ENCODE results near the gene DNAJC1.
A peak's percentile ranks its signal among the peaks of the same experiment; 100 is the strongest.
"Not testable (repeated sequence)": the region's sequence is repeated elsewhere in the genome, so short reads cannot be mapped to it uniquely, and the experiment has no call there.

The DNAJC1 gene

GRCh38 chr10:22003177-22003963 is at the start of gene DNAJC1:
DNAJC1 (minus strand) TSS chr10:22003730; CDS start chr10:22003434, 296 bp downstream.
- DNase-seq (ENCODE audit: low spot score) = peak; percentile 94

GRCh38 chr10:22053048-22053447 is 49.5 kb upstream of the DNAJC1 start:
- DNase-seq (ENCODE audit: low spot score) = no peak

GRCh38 chr10:22049635-22050034 is 46.1 kb upstream of the DNAJC1 start:
- DNase-seq (ENCODE audit: low spot score) = no peak

- no peak for DNase-seq (ENCODE audit: low spot score)
Measured at GRCh38 chr10:22047812-22048211, 44.3 kb upstream of the DNAJC1 start.

GRCh38 chr10:22043327-22043633 is 39.8 kb upstream of the DNAJC1 start:
- no peak for DNase-seq (ENCODE audit: low spot score)

GRCh38 chr10:22042557-22043326 is 39.2 kb upstream of the DNAJC1 start:
- no peak for DNase-seq (ENCODE audit: low spot score)

GRCh38 chr10:22034333-22034732 is 30.8 kb upstream of the DNAJC1 start:
- no peak for DNase-seq (ENCODE audit: low spot score)

GRCh38 chr10:22032268-22032667 is 28.7 kb upstream of the DNAJC1 start:
- not testable (repeated sequence) for DNase-seq (ENCODE audit: low spot score)

GRCh38 chr10:22030421-22030820 is 26.9 kb upstream of the DNAJC1 start:
- DNase-seq (ENCODE audit: low spot score) = no peak

GRCh38 chr10:22029445-22030236 is 26.1 kb upstream of the DNAJC1 start:
- DNase-seq (ENCODE audit: low spot score) = no peak

GRCh38 chr10:22027364-22028238 is 24.1 kb upstream of the DNAJC1 start:
- no peak for DNase-seq (ENCODE audit: low spot score)

- DNase-seq (ENCODE audit: low spot score) = no peak
Measured at GRCh38 chr10:22026287-22026686, 22.8 kb upstream of the DNAJC1 start.

- DNase-seq (ENCODE audit: low spot score) = no peak
Measured at GRCh38 chr10:22023508-22023907, 20.0 kb upstream of the DNAJC1 start.

- no peak for DNase-seq (ENCODE audit: low spot score)
Measured at GRCh38 chr10:22022257-22023032, 18.9 kb upstream of the DNAJC1 start.

- DNase-seq (ENCODE audit: low spot score) = not testable (repeated sequence)
Measured at GRCh38 chr10:22021144-22021543, 17.6 kb upstream of the DNAJC1 start.

- no peak for DNase-seq (ENCODE audit: low spot score)
Measured at GRCh38 chr10:22017283-22018020, 13.9 kb upstream of the DNAJC1 start.

GRCh38 chr10:22016046-22016705 is 12.6 kb upstream of the DNAJC1 start:
- DNase-seq (ENCODE audit: low spot score) = no peak

GRCh38 chr10:22010973-22011408 is 7.5 kb upstream of the DNAJC1 start:
- DNase-seq (ENCODE audit: low spot score) = peak; percentile 25

- DNase-seq (ENCODE audit: low spot score) = no peak
Measured at GRCh38 chr10:22010539-22010938, 7.0 kb upstream of the DNAJC1 start.

All from hematopoietic multipotent progenitor cell treated with erythropoietin and hydrocortisone succinate and interleukin-3 and kit ligand, for 17 days (in vitro differentiated cells).